Fibroblast of lung (primary cell): Measurements from ENCODE around the gene SH2D3C.

Experiments used
- CTCF ChIP-seq, 2 donors: IDR thresholded peaks in 1 of 2; conservative IDR thresholded peaks in 1 of 2; 1 replicate in 1 of 2; 2 replicates in 1 of 2; pipeline ENCODE4 v1.5.1; 2011 to 2012; ENCODE audit warnings: low read length in 2 of 2, control low read depth in 1 of 2, inconsistent platforms in 1 of 2, low read depth in 1 of 2, mild to moderate bottlenecking in 1 of 2
- EZH2 ChIP-seq: IDR thresholded peaks from 2 replicates; pipeline ENCODE4 v1.5.1; 2012; ENCODE audit warnings: low read length, control low read depth, mild to moderate bottlenecking; ENCODE audit errors: missing control alignments

- no peak for TF ChIP-seq CTCF (conservative IDR thresholded peaks at IDR 0.05 in 1 of 2, IDR thresholded peaks at IDR 0.05 in 1 of 2; ENCODE audit: low read depth in 1 of 2, low read length in 2 of 2)
- TF ChIP-seq EZH2: no peak
These were observed 35.9 kb downstream of the SH2D3C start for GRCh38 chr9:127742435-127743088.
